Neural crest cell (in vitro differentiated cells): ENCODE data around the gene ECSIT. TPM values are rescaled to one million over a fixed set of nuclear protein-coding genes. Genes with fewer than 3 reads are reported as not detected.

Experiments
- DNase-seq: peaks from one replicate; pipeline ENCODE4 v3.0.0; 2021; ENCODE audit warnings: low read depth, mixed read lengths, low spot score
- H3K27ac Mint-ChIP-seq: one replicate; pipeline ENCODE4 v1.8.0; 2021; ENCODE audit warnings: mild to moderate bottlenecking, mixed read lengths; ENCODE audit not compliant: unreplicated experiment
- H3K27me3 Mint-ChIP-seq: 2 replicates; pipeline ENCODE4 v1.8.0; 2021; ENCODE audit warnings: low read depth, mild to moderate bottlenecking, mixed read lengths
- H3K36me3 Mint-ChIP-seq: 2 replicates; pipeline ENCODE4 v1.8.0; 2021; ENCODE audit warnings: low read depth, mild to moderate bottlenecking, mixed read lengths
- H3K4me1 Mint-ChIP-seq: 2 replicates; pipeline ENCODE4 v1.8.0; 2021; ENCODE audit warnings: mixed read lengths
- H3K4me3 Mint-ChIP-seq: one replicate; pipeline ENCODE4 v1.8.0; 2021; ENCODE audit warnings: mild to moderate bottlenecking, mixed read lengths
- H3K9me3 Mint-ChIP-seq: 2 replicates; pipeline ENCODE4 v1.8.0; 2021; ENCODE audit warnings: mixed read lengths
- CTCF ChIP-seq: fragments of 200-600 bp; sonication (generic); conservative IDR thresholded peaks from 2 replicates; pipeline ENCODE4 v1.5.0; 2021; ENCODE audit warnings: antibody characterized with exemption, mild to moderate bottlenecking
- total RNA-seq: library from RNA; stranded (reverse); gene quantifications from 2 replicates; pipeline ENCODE4 v1.2.1, GENCODE V29; 2021

The ECSIT gene
- total RNA-seq, 1 donor from 2014 or later, result 49.4 TPM

- no peak for TF ChIP-seq CTCF
- peak within 1 kb of the TSS; percentile 97 for H3K4me3 Mint-ChIP-seq
- no peaks in the 10 kb centered on the region for H3K27me3 Mint-ChIP-seq
- peak within 1 kb of the TSS; percentile 43 for H3K27ac Mint-ChIP-seq
- H3K9me3 Mint-ChIP-seq, result no peaks in the 10 kb centered on the region
- peak; percentile 93 for DNase-seq
- H3K36me3 Mint-ChIP-seq, result peaks cover 5% of the 10 kb centered on the region
- peaks cover 28% of the 10 kb centered on the region for H3K4me1 Mint-ChIP-seq
Observed at GRCh38 chr19:11558881-11559828, 30.2 kb upstream of the ECSIT start, which contains the start of gene ELOF1. ELOF1 (minus strand) TSS chr19:11559230; CDS start chr19:11554347, 4,883 bp downstream.

GRCh38 chr19:11556634-11557420, 27.9 kb upstream of the ECSIT start:
- H3K27me3 Mint-ChIP-seq, result no peaks in the 10 kb centered on the region

GRCh38 chr19:11555246-11555645, 26.3 kb upstream of the ECSIT start:
- peaks cover 5% of the 10 kb centered on the region for H3K36me3 Mint-ChIP-seq

More at GRCh38 chr19:11556634-11557420, 27.9 kb upstream of the ECSIT start:
- TF ChIP-seq CTCF, result no peak
- DNase-seq, result no peak
- Mint-ChIP-seq H3K27ac (no peak overlapping the region), H3K4me1 (peaks cover 28% of the 10 kb centered on the region), H3K36me3 (peaks cover 5% of the 10 kb centered on the region), H3K9me3 (no peaks in the 10 kb centered on the region), H3K4me3 (peak overlapping the region; percentile 97)

GRCh38 chr19:11554160-11554559, 25.2 kb upstream of the ECSIT start:
- H3K9me3 Mint-ChIP-seq, result no peaks in the 10 kb centered on the region
- no peaks in the 10 kb centered on the region for H3K27me3 Mint-ChIP-seq
- peaks cover 5% of the 10 kb centered on the region for H3K36me3 Mint-ChIP-seq
- no peak for TF ChIP-seq CTCF
- peak overlapping the region; percentile 67 for H3K4me3 Mint-ChIP-seq
- H3K27ac Mint-ChIP-seq, result no peak overlapping the region
- DNase-seq, result no peak
- peaks cover 17% of the 10 kb centered on the region for H3K4me1 Mint-ChIP-seq

More at GRCh38 chr19:11555246-11555645, 26.3 kb upstream of the ECSIT start:
- no peak for TF ChIP-seq CTCF
- Mint-ChIP-seq H3K4me1 (peaks cover 22% of the 10 kb centered on the region), H3K4me3 (peak overlapping the region; percentile 71), H3K27ac (no peak overlapping the region), H3K9me3 (no peaks in the 10 kb centered on the region), H3K27me3 (no peaks in the 10 kb centered on the region)
- no peak for DNase-seq

GRCh38 chr19:11552666-11553372, 23.9 kb upstream of the ECSIT start:
- peaks cover 5% of the 10 kb centered on the region for H3K36me3 Mint-ChIP-seq
- no peaks in the 10 kb centered on the region for H3K9me3 Mint-ChIP-seq
- H3K27me3 Mint-ChIP-seq, result no peaks in the 10 kb centered on the region
- DNase-seq, result no peak
- H3K4me3 Mint-ChIP-seq, result no peak overlapping the region
- no peak overlapping the region for H3K27ac Mint-ChIP-seq
- H3K4me1 Mint-ChIP-seq, result peaks cover 7% of the 10 kb centered on the region
- TF ChIP-seq CTCF, result no peak
